ENCODE data around the gene POTEF. TPM values are rescaled to one million over a fixed set of nuclear protein-coding genes. Genes with fewer than 3 reads are reported as not detected.
"Not testable (repeated sequence)": the region's sequence is repeated elsewhere in the genome, so short reads cannot be mapped to it uniquely, and the experiment has no call there.

The POTEF gene
- total RNA-seq, 1 experiment from 2014 or later = 20.1 TPM

DNA sequence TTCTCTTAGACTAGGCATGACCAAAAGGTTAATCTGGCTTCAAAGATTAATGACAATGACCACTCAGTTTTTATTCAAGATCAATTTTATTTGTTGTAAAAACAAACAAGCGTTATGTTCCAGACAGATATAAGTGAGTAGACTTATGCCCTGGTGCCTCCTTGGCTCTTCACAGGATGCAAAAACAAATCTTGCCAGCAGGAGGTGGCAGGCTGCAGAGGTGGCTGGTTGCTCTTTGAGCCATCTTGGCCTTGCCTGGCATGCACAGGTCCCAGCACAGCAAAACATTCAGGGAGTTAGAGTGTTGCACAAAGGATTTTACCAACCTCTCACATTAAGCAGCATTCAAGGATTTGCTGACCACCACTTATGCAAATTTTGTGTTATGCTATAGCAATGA, 103.1 kb downstream of the POTEF start:
- H3K9me3 ChIP-seq; H3K4me1 Mint-ChIP-seq (ENCODE audit: low read depth, unreplicated experiment); CTCF ChIA-PET; H3K4me3 Mint-ChIP-seq (ENCODE audit: unreplicated experiment); intact Hi-C loops (cut with micrococcal nuclease; ENCODE audit: unreplicated experiment); H3K9me3 Mint-ChIP-seq (ENCODE audit: unreplicated experiment); H3K27ac Mint-ChIP-seq (ENCODE audit: unreplicated experiment); H3K4me1 ChIP-seq; H3K36me3 Mint-ChIP-seq (ENCODE audit: insufficient read depth, unreplicated experiment); BruUV-seq (replicated peaks); H3K36me3 ChIP-seq (ENCODE audit: control insufficient read depth, insufficient read depth, low read length); H3K27me3 ChIP-seq (replicated peaks; ENCODE audit: control insufficient read depth, insufficient read depth, low read length); H3K27me3 Mint-ChIP-seq (ENCODE audit: insufficient read depth, unreplicated experiment); H3K4me3 ChIP-seq (ENCODE audit: low read depth, low read length); POLR2A ChIA-PET: not testable (repeated sequence)
- DNase-seq = peak in 1 of 2 experiments; percentile 19

Other genes starting within 250 kb of the POTEF start
- not detected in 2 replicates for gene RAB6C, start 149.6 kb downstream of the POTEF start, total RNA-seq (2022)
- 1.2 and 1.6 TPM in 2 replicates for gene CCDC74B, start 15.9 kb upstream of the POTEF start, total RNA-seq (2022)
- 140 and 141 TPM in 2 replicates for gene SMPD4, start 52.4 kb upstream of the POTEF start, total RNA-seq (2022)
- 384 and 408 TPM in 2 replicates for gene MZT2B, start 53.0 kb upstream of the POTEF start, total RNA-seq (2022)
- gene TUBA3E, start 69.2 kb upstream of the POTEF start, total RNA-seq (2022) = 0.57 TPM in 1 of 2 replicates, not detected in the other
- gene IMP4, start 213.7 kb upstream of the POTEF start, total RNA-seq (2022) = 105 and 120 TPM in 2 replicates
- gene PTPN18, start 226.8 kb upstream of the POTEF start, total RNA-seq (2022) = 46.5 and 51.0 TPM in 2 replicates